Fibroblast of skin of abdomen (primary cell): ENCODE data around the gene WFIKKN1. TPM values are rescaled to one million over a fixed set of nuclear protein-coding genes. Genes with fewer than 3 reads are reported as not detected.

Experiments
- DNase-seq: peaks from one replicate; pipeline ENCODE4 v3.0.0-alpha.2; 2013
- polyA plus RNA-seq, 2 experiments: library from polyadenylated mRNA; unstranded; fragments of 120-200 nt; gene quantifications; one replicate each; pipeline ENCODE4 v1.2.1, GENCODE V29; 2013; ENCODE audit not compliant: insufficient read length in 2 of 2

The WFIKKN1 gene
- polyA plus RNA-seq (2013, experiment 1 of 2; ENCODE audit: insufficient read length) = 0.04 TPM
- 0.09 TPM for polyA plus RNA-seq (2013, experiment 2 of 2; ENCODE audit: insufficient read length)

- no peak for DNase-seq
These were observed at the start of gene WFIKKN1 for GRCh38 chr16:630815-631405. Gene WFIKKN1 (plus strand): TSS chr16:630985. CDS start chr16:631254, 269 bp downstream.

- no peak for DNase-seq
These were observed 48.6 kb upstream of the WFIKKN1 start for GRCh38 chr16:582218-582613.

GRCh38 chr16:582614-583331 is 48.0 kb upstream of the WFIKKN1 start:
- DNase-seq = no peak

- no peak for DNase-seq
These were observed 47.3 kb upstream of the WFIKKN1 start for GRCh38 chr16:583470-583814.

- DNase-seq = no peak
These were observed 46.8 kb upstream of the WFIKKN1 start for GRCh38 chr16:583815-584591.

- DNase-seq = no peak
These were observed 45.4 kb upstream of the WFIKKN1 start for GRCh38 chr16:585351-585750.

- peak; percentile 40 for DNase-seq
These were observed 44.6 kb upstream of the WFIKKN1 start for GRCh38 chr16:586047-586644.

- DNase-seq = no peak
These were observed 43.9 kb upstream of the WFIKKN1 start for GRCh38 chr16:586645-587590.

GRCh38 chr16:588639-588888 is 42.2 kb upstream of the WFIKKN1 start:
- DNase-seq = peak; percentile 48

GRCh38 chr16:588889-589657 is 41.7 kb upstream of the WFIKKN1 start:
- DNase-seq = peak; percentile 94

GRCh38 chr16:589658-590187 is 41.1 kb upstream of the WFIKKN1 start, which contains the start of gene RAB40C:
Gene RAB40C (plus strand): TSS chr16:590066. CDS start chr16:590292, 226 bp downstream.
- peak; percentile 98 for DNase-seq

- no peak for DNase-seq
These were observed 40.5 kb upstream of the WFIKKN1 start for GRCh38 chr16:590188-590814.

GRCh38 chr16:590815-591200 is 40.0 kb upstream of the WFIKKN1 start:
- DNase-seq = no peak

- DNase-seq = no peak
These were observed 39.6 kb upstream of the WFIKKN1 start for GRCh38 chr16:591231-591630.

GRCh38 chr16:591892-592517 is 38.8 kb upstream of the WFIKKN1 start:
- DNase-seq = no peak

- DNase-seq = no peak
These were observed 38.1 kb upstream of the WFIKKN1 start for GRCh38 chr16:592518-593306.

GRCh38 chr16:593406-593805 is 37.4 kb upstream of the WFIKKN1 start:
- no peak for DNase-seq

- DNase-seq = no peak
These were observed 37.0 kb upstream of the WFIKKN1 start for GRCh38 chr16:593807-594206.

- DNase-seq = no peak
These were observed 35.7 kb upstream of the WFIKKN1 start for GRCh38 chr16:595094-595528.
